Smooth muscle cell (in vitro differentiated cells): ENCODE measurements around the gene HAUS3. TPM values are rescaled to one million over a fixed set of nuclear protein-coding genes. Genes with fewer than 3 reads are reported as not detected.

Experiments
- DNase-seq: peaks from one replicate; lab custom pipeline; 2025; ENCODE audit not compliant: unreplicated experiment; lab: John Stamatoyannopoulos, UW
- H2AFZ ChIP-seq: fragments of 200-600 bp; sonication (generic); 2 replicates; pipeline ENCODE4 v1.6.0; 2016; ENCODE audit warnings: antibody characterized with exemption, low read depth, mild to moderate bottlenecking
- H3F3A ChIP-seq: fragments of 200-600 bp; sonication (generic); 2 replicates; pipeline ENCODE4 v1.6.0; 2017; ENCODE audit warnings: antibody characterized with exemption, low read depth
- H3K27ac ChIP-seq: fragments of 200-600 bp; sonication (generic); 2 replicates; pipeline ENCODE4 v1.5.1; 2016; ENCODE audit warnings: low read depth, mild to moderate bottlenecking
- H3K27me3 ChIP-seq: fragments of 200-600 bp; sonication (generic); 2 replicates; pipeline ENCODE4 v1.6.1; 2016; ENCODE audit warnings: low read depth, mild to moderate bottlenecking
- H3K36me3 ChIP-seq: fragments of 200-600 bp; sonication (generic); 2 replicates; pipeline ENCODE4 v1.5.1; 2016; ENCODE audit warnings: low read depth
- H3K4me1 ChIP-seq: fragments of 200-600 bp; sonication (generic); 2 replicates; pipeline ENCODE4 v1.5.1; 2016; ENCODE audit warnings: low read depth
- H3K4me2 ChIP-seq: fragments of 200-600 bp; sonication (generic); 2 replicates; pipeline ENCODE4 v1.6.0; 2016; ENCODE audit warnings: mild to moderate bottlenecking
- H3K4me3 ChIP-seq: fragments of 200-600 bp; sonication (generic); 2 replicates; pipeline ENCODE4 v1.5.1; 2016; ENCODE audit warnings: mild to moderate bottlenecking
- H3K79me2 ChIP-seq: fragments of 200-600 bp; sonication (generic); 2 replicates; pipeline ENCODE4 v1.6.0; 2016; ENCODE audit warnings: low read depth, mild to moderate bottlenecking
- H3K9ac ChIP-seq: fragments of 200-600 bp; sonication (generic); 2 replicates; pipeline ENCODE4 v1.6.0; 2016; ENCODE audit warnings: low read depth
- H3K9me3 ChIP-seq: fragments of 200-600 bp; sonication (generic); replicated peaks from 2 replicates; pipeline ENCODE4 v1.5.1; 2016; ENCODE audit warnings: low read depth
- H4K20me1 ChIP-seq: fragments of 200-600 bp; sonication (generic); 2 replicates; pipeline ENCODE4 v1.6.0; 2016; ENCODE audit warnings: low read depth
- WGBS: methylation state at CpG from one replicate; pipeline ENCODE4 v1.1.7; 2016; ENCODE audit warnings: low lambda C conversion rate; 5-methylcytosine and 5-hydroxymethylcytosine counted together
- polyA plus RNA-seq: library from polyadenylated mRNA; unstranded; fragments of >200 nt; fragmentation: Nextera tagmentation; extraction: Ambion mirVana; gene quantifications from 2 replicates; pipeline ENCODE4 v1.2.1, GENCODE V29; 2016
- total RNA-seq: library from RNA; depleted of rRNA; stranded (reverse); fragments of >200 nt; gene quantifications from 2 replicates; pipeline ENCODE4 v1.2.3, GENCODE V29; 2014
- TF ChIP-seq, protein P1 (sequence below): fragments of 200-600 bp; sonication (generic); IDR thresholded peaks from 2 replicates; pipeline ENCODE4 v1.5.1; 2017; ENCODE audit warnings: borderline replicate concordance, mild to moderate bottlenecking, antibody characterized with exemption; ENCODE audit not compliant: insufficient read depth, poor library complexity, severe bottlenecking

The HAUS3 gene
- total and polyA plus RNA-seq, 2 experiments from 2014 or later, result 13.4 to 16.2 TPM

DNA sequence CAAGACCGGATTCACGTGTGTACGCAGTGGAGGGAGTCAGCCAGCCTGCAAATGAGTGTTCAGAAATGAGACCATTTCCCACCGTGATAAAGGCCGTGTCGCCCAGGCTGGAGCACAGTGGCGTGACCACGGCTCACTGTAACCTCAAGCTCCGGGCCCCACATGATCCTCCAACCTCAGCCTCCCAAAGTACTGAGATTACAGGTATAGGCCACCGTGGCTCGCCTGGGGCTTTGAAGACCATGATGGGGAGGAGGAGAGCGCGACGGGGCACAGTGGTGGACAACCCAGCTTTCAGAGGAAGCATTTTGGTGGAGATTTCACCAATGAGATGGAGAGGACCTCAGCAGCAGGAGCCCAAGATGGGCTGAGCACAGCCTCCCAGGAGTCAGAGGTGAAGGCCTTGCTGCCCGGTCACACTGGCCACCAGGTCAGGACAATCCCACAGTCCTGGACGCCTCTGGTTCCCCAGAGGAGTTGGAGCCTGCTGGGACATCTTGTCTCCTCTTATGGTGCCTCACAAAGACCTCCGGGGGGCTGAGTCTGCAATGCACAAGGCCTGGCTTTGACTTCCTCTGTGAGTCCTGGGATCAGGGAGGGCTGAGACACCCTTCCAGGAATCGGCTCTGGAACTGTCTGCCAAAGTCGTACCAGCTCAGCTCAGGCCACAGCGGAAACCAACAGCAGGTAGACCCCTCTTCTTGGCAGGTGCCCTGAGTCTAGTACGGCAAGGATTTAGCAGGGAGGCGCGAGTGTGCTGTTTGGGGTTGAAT lies 42.4 kb upstream of the HAUS3 start:
- 97% methylated on average over 23 of the region's 23 CpGs for WGBS
- no peak for DNase-seq
- H3K27me3 ChIP-seq, result no peaks in the 10 kb centered on the region
- H3K79me2 ChIP-seq, result no peaks in the 10 kb centered on the region
- H3F3A ChIP-seq, result no peaks in the 10 kb centered on the region
- no peak overlapping the region for H2AFZ ChIP-seq
- H3K9ac ChIP-seq, result no peak overlapping the region
- TF ChIP-seq, protein P1, sequence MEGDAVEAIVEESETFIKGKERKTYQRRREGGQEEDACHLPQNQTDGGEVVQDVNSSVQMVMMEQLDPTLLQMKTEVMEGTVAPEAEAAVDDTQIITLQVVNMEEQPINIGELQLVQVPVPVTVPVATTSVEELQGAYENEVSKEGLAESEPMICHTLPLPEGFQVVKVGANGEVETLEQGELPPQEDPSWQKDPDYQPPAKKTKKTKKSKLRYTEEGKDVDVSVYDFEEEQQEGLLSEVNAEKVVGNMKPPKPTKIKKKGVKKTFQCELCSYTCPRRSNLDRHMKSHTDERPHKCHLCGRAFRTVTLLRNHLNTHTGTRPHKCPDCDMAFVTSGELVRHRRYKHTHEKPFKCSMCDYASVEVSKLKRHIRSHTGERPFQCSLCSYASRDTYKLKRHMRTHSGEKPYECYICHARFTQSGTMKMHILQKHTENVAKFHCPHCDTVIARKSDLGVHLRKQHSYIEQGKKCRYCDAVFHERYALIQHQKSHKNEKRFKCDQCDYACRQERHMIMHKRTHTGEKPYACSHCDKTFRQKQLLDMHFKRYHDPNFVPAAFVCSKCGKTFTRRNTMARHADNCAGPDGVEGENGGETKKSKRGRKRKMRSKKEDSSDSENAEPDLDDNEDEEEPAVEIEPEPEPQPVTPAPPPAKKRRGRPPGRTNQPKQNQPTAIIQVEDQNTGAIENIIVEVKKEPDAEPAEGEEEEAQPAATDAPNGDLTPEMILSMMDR, result no peak
- H3K4me1 ChIP-seq, result peaks cover 8% of the 10 kb centered on the region
- no peak overlapping the region for H3K4me2 ChIP-seq
- H3K9me3 ChIP-seq, result no peaks in the 10 kb centered on the region
- H3K36me3 ChIP-seq, result no peaks in the 10 kb centered on the region
- no peak overlapping the region for H3K27ac ChIP-seq
- H3K4me3 ChIP-seq, result no peak overlapping the region
- no peaks in the 10 kb centered on the region for H4K20me1 ChIP-seq

DNA sequence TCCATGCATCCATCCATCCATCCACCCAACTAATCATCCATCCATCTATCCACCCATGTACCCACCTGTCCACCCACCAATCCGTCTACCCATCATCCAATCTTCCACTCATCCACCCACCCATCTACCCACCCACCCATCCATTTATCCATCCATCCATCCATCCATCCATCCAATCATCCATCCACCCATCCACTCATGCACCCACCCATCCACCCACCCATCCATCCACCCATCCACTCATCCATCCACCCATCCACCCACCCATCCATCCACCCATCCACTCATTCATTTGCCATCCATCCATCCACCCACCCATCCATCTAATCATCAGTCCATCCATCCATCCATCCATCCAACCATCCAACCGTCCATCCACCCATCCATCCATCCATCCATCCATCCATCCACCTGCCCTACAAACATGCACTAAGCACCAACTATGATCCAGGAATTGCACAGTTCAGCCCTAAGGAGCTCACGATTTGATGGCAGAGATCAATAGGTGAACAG lies 41.3 kb upstream of the HAUS3 start:
- no peaks in the 10 kb centered on the region for H3F3A ChIP-seq
- H3K9ac ChIP-seq, result no peak overlapping the region
- 92% methylated on average over 2 of the region's 3 CpGs for WGBS
- H3K27ac ChIP-seq, result no peak overlapping the region
- H2AFZ ChIP-seq, result no peak overlapping the region
- TF ChIP-seq, protein P1, result no peak
- H3K4me3 ChIP-seq, result no peak overlapping the region
- peaks cover 8% of the 10 kb centered on the region for H3K4me1 ChIP-seq
- no peaks in the 10 kb centered on the region for H4K20me1 ChIP-seq
- H3K36me3 ChIP-seq, result no peaks in the 10 kb centered on the region
- H3K4me2 ChIP-seq, result no peak overlapping the region
- no peak for DNase-seq
- H3K79me2 ChIP-seq, result no peaks in the 10 kb centered on the region
- no peaks in the 10 kb centered on the region for H3K9me3 ChIP-seq
- H3K27me3 ChIP-seq, result no peaks in the 10 kb centered on the region

DNA sequence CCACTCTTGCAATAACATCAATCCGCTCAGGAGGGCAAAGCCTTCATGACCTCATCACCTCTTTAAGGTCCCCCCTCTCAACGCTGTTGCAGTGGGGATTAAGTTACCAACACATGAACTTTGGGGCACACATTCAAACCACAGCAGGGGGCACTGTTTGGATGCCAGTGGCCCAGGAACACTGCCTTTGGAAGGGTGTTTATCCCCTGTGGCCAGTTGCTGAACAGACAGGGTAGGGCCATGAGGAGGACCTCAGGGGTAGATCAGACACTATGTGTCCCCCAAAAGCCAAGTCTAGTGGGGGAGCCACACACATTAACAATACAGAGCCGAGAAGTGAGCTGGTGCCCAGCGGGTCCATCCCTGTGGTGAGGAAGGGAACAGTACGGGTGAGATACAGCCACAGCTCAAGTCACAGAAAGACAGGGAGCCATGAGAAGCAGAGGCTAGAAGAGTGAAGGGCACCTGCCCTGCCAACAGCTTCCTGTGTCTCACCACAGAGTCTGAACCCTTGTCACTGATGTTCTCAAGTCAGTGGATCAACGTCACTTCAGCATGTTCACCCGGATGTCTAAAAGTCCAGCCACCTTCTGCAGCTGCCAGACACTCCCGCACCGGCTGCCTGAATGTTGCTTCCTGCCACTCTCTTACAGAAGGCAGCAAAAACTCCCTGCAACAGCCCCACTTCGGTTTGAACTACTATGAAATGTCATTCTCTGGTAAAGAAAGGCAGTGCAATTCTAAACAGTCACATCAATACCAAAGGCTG lies 39.8 kb upstream of the HAUS3 start:
- no peaks in the 10 kb centered on the region for H3K36me3 ChIP-seq
- 87% methylated on average over 10 of the region's 10 CpGs for WGBS
- no peak overlapping the region for H3K4me3 ChIP-seq
- no peak overlapping the region for H3K4me2 ChIP-seq
- DNase-seq, result no peak
- H3K9me3 ChIP-seq, result no peaks in the 10 kb centered on the region
- H4K20me1 ChIP-seq, result no peaks in the 10 kb centered on the region
- no peaks in the 10 kb centered on the region for H3K79me2 ChIP-seq
- H3F3A ChIP-seq, result no peaks in the 10 kb centered on the region
- no peak overlapping the region for H3K27ac ChIP-seq
- no peaks in the 10 kb centered on the region for H3K4me1 ChIP-seq
- H3K27me3 ChIP-seq, result no peaks in the 10 kb centered on the region
- TF ChIP-seq, protein P1, result no peak
- no peak overlapping the region for H2AFZ ChIP-seq
- H3K9ac ChIP-seq, result no peak overlapping the region
